ENCODE measurements around the gene DLEC1.

DLEC1 gene

GRCh38 chr3:38016410-38016809 lies 22.6 kb upstream of the DLEC1 start:
- TF ChIP-seq CTCF (IDR thresholded peaks at IDR 0.05; ENCODE audit: control extremely low read depth, extremely low read depth, low read depth, missing control alignments): no peak
- DNase-seq (ENCODE audit: extremely low spot score): no peak
- ChIA-PET POLR2A (no interaction called here), CTCF (interaction anchor here (1.0 kb wide), 1 partner anchor 11 kb away, joined by 3 read pairs; no protein-coding TSS in a partner anchor)

GRCh38 chr3:38016847-38017444 lies 22.1 kb upstream of the DLEC1 start:
- TF ChIP-seq CTCF (IDR thresholded peaks at IDR 0.05; ENCODE audit: control extremely low read depth, extremely low read depth, low read depth, missing control alignments): no peak
- ChIA-PET POLR2A (no interaction called here), CTCF (no interaction called here)
- no peak for DNase-seq (ENCODE audit: extremely low spot score)

GRCh38 chr3:38017445-38018295 lies 21.3 kb upstream of the DLEC1 start:
- TF ChIP-seq CTCF (IDR thresholded peaks at IDR 0.05; ENCODE audit: control extremely low read depth, extremely low read depth, low read depth, missing control alignments): no peak
- ChIA-PET CTCF (interaction anchor here (1.0 kb wide), 1 partner anchor 43 kb away, joined by 3 read pairs; no protein-coding TSS in a partner anchor), POLR2A (no interaction called here)
- DNase-seq (ENCODE audit: extremely low spot score): no peak

- no peak for TF ChIP-seq CTCF (IDR thresholded peaks at IDR 0.05; ENCODE audit: control extremely low read depth, extremely low read depth, low read depth, missing control alignments)
- no peak for DNase-seq (ENCODE audit: extremely low spot score)
- CTCF ChIA-PET: interaction anchor here (1.0 kb wide), 1 partner anchor 44 kb away, joined by 3 read pairs; no protein-coding TSS in a partner anchor
- POLR2A ChIA-PET: no interaction called here
These were observed 20.4 kb upstream of the DLEC1 start for GRCh38 chr3:38018296-38019266.

GRCh38 chr3:38019658-38020341 lies 19.2 kb upstream of the DLEC1 start:
- ChIA-PET CTCF (interaction anchor here (1.2 to 1.3 kb wide), 3 partner anchors 8 to 90 kb away, joined by 3 to 5 read pairs (median 3); no protein-coding TSS in a partner anchor), POLR2A (no interaction called here)
- DNase-seq (ENCODE audit: extremely low spot score): no peak
- TF ChIP-seq CTCF (IDR thresholded peaks at IDR 0.05; ENCODE audit: control extremely low read depth, extremely low read depth, low read depth, missing control alignments): no peak

Measured in GM10248 (cell line).